Measurements from ENCODE around the gene MKNK1.

GRCh38 chr1:46617108-46617800, 13.2 kb upstream of the MKNK1 start:
- TF ChIP-seq CTCF (IDR thresholded peaks at IDR 0.05) (no peak), EZH2 (IDR thresholded peaks at IDR 0.05; ENCODE audit: borderline replicate concordance, insufficient read depth, low read depth, low read length, poor library complexity, severe bottlenecking) (no peak)
